AG04450 (cell line): ENCODE results near the gene SHC4. TPM values are rescaled to one million over a fixed set of nuclear protein-coding genes. Genes with fewer than 3 reads are reported as not detected.

ENCODE experiments used
- CTCF ChIA-PET: fragments of 300-600, 350-600 bp; formaldehyde crosslinking; extraction: SDS; loops from one replicate; lab custom pipeline; 2022; ENCODE audit warnings: antibody characterized with exemption, inconsistent platforms; lab: Charles Lee
- POLR2A ChIA-PET: fragments of 350-600 bp; formaldehyde crosslinking; extraction: SDS; loops from one replicate; lab custom pipeline; 2021; ENCODE audit warnings: antibody characterized with exemption, inconsistent platforms; lab: Yijun Ruan, JAX
- DNase-seq: peaks from one replicate; pipeline ENCODE4 v3.0.0-alpha.2; 2011; ENCODE audit warnings: low read depth, low spot score
- H3K27ac ChIP-seq: one replicate; pipeline ENCODE4 v1.5.1; 2012; ENCODE audit warnings: low read depth, low read length, control low read depth
- H3K27me3 ChIP-seq: one replicate; pipeline ENCODE4 v1.6.0; 2012; ENCODE audit warnings: low read length; ENCODE audit not compliant: control insufficient read depth, insufficient read depth
- H3K4me3 ChIP-seq: 2 replicates; pipeline ENCODE4 v1.5.1; 2011; ENCODE audit warnings: mild to moderate bottlenecking, low read depth, low read length, control low read depth
- H3K9me3 ChIP-seq: 2 replicates; pipeline ENCODE4 v1.5.1; 2012; ENCODE audit warnings: low read length; ENCODE audit not compliant: control insufficient read depth, insufficient read depth
- CTCF ChIP-seq: IDR thresholded peaks from 2 replicates; pipeline ENCODE4 v1.5.1; 2011; ENCODE audit warnings: low read depth, low read length, control low read depth, inconsistent platforms
- polyA plus RNA-seq: library from polyadenylated mRNA; depleted of rRNA; stranded (reverse); fragments of >200 nt; gene quantifications from 2 replicates; pipeline ENCODE4 v1.2.3, GENCODE V29; 2011

SHC4 gene
- polyA plus RNA-seq, 1 experiment: 5.1 TPM

GRCh38 chr15:48868536-48868935, 95.2 kb downstream of the SHC4 start:
- Histone ChIP-seq H3K27me3 (no peaks in the 10 kb centered on the region), H3K4me3 (no peak overlapping the region), H3K27ac (no peak overlapping the region), H3K9me3 (no peaks in the 10 kb centered on the region)
- POLR2A ChIA-PET: no interaction called here
- CTCF ChIA-PET: interaction anchor here (1.0 to 2.9 kb wide), 3 partner anchors 10 to 108 kb away, joined by 3 to 19 read pairs (median 4); partner anchors contain the start of gene EID1
- DNase-seq: no peak
- no peak for TF ChIP-seq CTCF

GRCh38 chr15:48868023-48868422, 95.7 kb downstream of the SHC4 start:
- DNase-seq: no peak
- no peaks in the 10 kb centered on the region for H3K27me3 ChIP-seq
- POLR2A ChIA-PET: interaction anchor here (2.2 kb wide), 1 partner anchor 10 kb away, joined by 10 read pairs; the partner anchor contains the start of gene EID1
- no peak overlapping the region for H3K4me3 ChIP-seq
- CTCF ChIA-PET: interaction anchor here (0.7 to 2.9 kb wide), 3 partner anchors 12 to 1184 kb away, joined by 3 to 19 read pairs (median 3); no protein-coding TSS in a partner anchor
- H3K9me3 ChIP-seq: no peaks in the 10 kb centered on the region
- TF ChIP-seq CTCF: no peak
- no peak overlapping the region for H3K27ac ChIP-seq

GRCh38 chr15:48866141-48866563, 97.6 kb downstream of the SHC4 start:
- DNase-seq: no peak
- Histone ChIP-seq H3K4me3 (no peak overlapping the region), H3K9me3 (no peaks in the 10 kb centered on the region), H3K27ac (peak overlapping the region; percentile 80), H3K27me3 (no peaks in the 10 kb centered on the region)
- no peak for TF ChIP-seq CTCF
- POLR2A ChIA-PET: interaction anchor here (2.2 kb wide), 1 partner anchor 12 kb away, joined by 10 read pairs; the partner anchor contains the start of gene EID1
- CTCF ChIA-PET: interaction anchor here (2.9 to 9.4 kb wide), 2 partner anchors 110 to 280 kb away, joined by 19 to 84 read pairs; no protein-coding TSS in a partner anchor

- Histone ChIP-seq H3K27me3 (no peaks in the 10 kb centered on the region), H3K4me3 (no peak overlapping the region), H3K27ac (peak overlapping the region; percentile 80), H3K9me3 (no peaks in the 10 kb centered on the region)
- TF ChIP-seq CTCF: no peak
- ChIA-PET POLR2A (interaction anchor here (2.2 kb wide), 1 partner anchor 13 kb away, joined by 10 read pairs; the partner anchor contains the start of gene EID1), CTCF (interaction anchor here (0.8 to 10.0 kb wide), 4 partner anchors 110 to 280 kb away, joined by 3 to 102 read pairs (median 52); no protein-coding TSS in a partner anchor)
- DNase-seq: no peak
Measured at GRCh38 chr15:48865370-48866079, 98.2 kb downstream of the SHC4 start.

GRCh38 chr15:48862705-48863104, 101.0 kb downstream of the SHC4 start:
- H3K27ac ChIP-seq: no peak overlapping the region
- no peak for TF ChIP-seq CTCF
- no peak overlapping the region for H3K4me3 ChIP-seq
- ChIA-PET POLR2A (no interaction called here), CTCF (interaction anchor here (0.6 to 10.0 kb wide), 26 partner anchors 9 to 1282 kb away, joined by 3 to 102 read pairs (median 6); partner anchors contain the start of genes FGF7 and SHC4)
- no peaks in the 10 kb centered on the region for H3K27me3 ChIP-seq
- H3K9me3 ChIP-seq: no peaks in the 10 kb centered on the region
- DNase-seq: no peak
